IPS DF 4.7 (cell line): Measurements from ENCODE around the gene CCNA2.
A peak's percentile ranks its signal among the peaks of the same experiment; 100 is the strongest.

Source experiments
- DNase-seq: peaks from one replicate; pipeline ENCODE4 v3.0.0-alpha.2; 2013; ENCODE audit warnings: low spot score; ENCODE audit errors: extremely low read depth

Gene CCNA2

GRCh38 chr4:121823505-121824170 is at the start of gene CCNA2:
Gene CCNA2 (minus strand): TSS chr4:121823883. CDS start chr4:121823628, 255 bp downstream.
- DNase-seq, result peak; percentile 91

- peak; percentile 82 for DNase-seq
Observed at GRCh38 chr4:121869841-121870822, 46.4 kb upstream of the CCNA2 start, which contains the start of gene BBS7. Gene BBS7 (minus strand): TSS chr4:121870474. CDS start chr4:121870313, 161 bp downstream.

GRCh38 chr4:121863799-121864198 is 40.1 kb upstream of the CCNA2 start:
- DNase-seq, result no peak

GRCh38 chr4:121861426-121861825 is 37.7 kb upstream of the CCNA2 start:
- no peak for DNase-seq

GRCh38 chr4:121860121-121860520 is 36.4 kb upstream of the CCNA2 start:
- no peak for DNase-seq

- DNase-seq, result no peak
Observed at GRCh38 chr4:121851354-121851753, 27.7 kb upstream of the CCNA2 start.

GRCh38 chr4:121846662-121847061 is 23.0 kb upstream of the CCNA2 start:
- no peak for DNase-seq

GRCh38 chr4:121842862-121843261 is 19.2 kb upstream of the CCNA2 start:
- no peak for DNase-seq

GRCh38 chr4:121838136-121838535 is 14.5 kb upstream of the CCNA2 start:
- no peak for DNase-seq

GRCh38 chr4:121829511-121829910 is 5.8 kb upstream of the CCNA2 start:
- no peak for DNase-seq

GRCh38 chr4:121827853-121828252 is 4.2 kb upstream of the CCNA2 start:
- no peak for DNase-seq

- no peak for DNase-seq
Observed at GRCh38 chr4:121824950-121825349, 1.3 kb upstream of the CCNA2 start.

GRCh38 chr4:121824171-121824527 is 466 bp upstream of the CCNA2 start:
- DNase-seq, result no peak

GRCh38 chr4:121822796-121823504 is 733 bp downstream of the CCNA2 start:
- no peak for DNase-seq

GRCh38 chr4:121822047-121822446 is 1.6 kb downstream of the CCNA2 start:
- DNase-seq, result no peak

GRCh38 chr4:121819216-121819965 is 4.3 kb downstream of the CCNA2 start:
- DNase-seq, result no peak

GRCh38 chr4:121818215-121818614 is 5.5 kb downstream of the CCNA2 start:
- DNase-seq, result no peak

GRCh38 chr4:121817701-121818100 is 6.0 kb downstream of the CCNA2 start:
- DNase-seq, result no peak

GRCh38 chr4:121817006-121817405 is 6.7 kb downstream of the CCNA2 start:
- no peak for DNase-seq

- DNase-seq, result no peak
Observed at GRCh38 chr4:121814756-121815155, 8.9 kb downstream of the CCNA2 start.

GRCh38 chr4:121811122-121811521 is 12.6 kb downstream of the CCNA2 start:
- no peak for DNase-seq
